ENCODE results near the gene PLAAT5. TPM values are rescaled to one million over a fixed set of nuclear protein-coding genes. Genes with fewer than 3 reads are reported as not detected.

PLAAT5 gene
- total RNA-seq, 1 donor from 2014 or later: 0.10 TPM

GRCh38 chr11:63485777-63486176 lies 5.2 kb downstream of the PLAAT5 start:
- Mint-ChIP-seq H3K4me3 (ENCODE audit: unreplicated experiment) (no peak overlapping the region), H3K4me1 (ENCODE audit: low read depth) (peaks cover 7% of the 10 kb centered on the region), H3K36me3 (ENCODE audit: low read depth) (peaks cover 13% of the 10 kb centered on the region), H3K27ac (ENCODE audit: unreplicated experiment) (no peak overlapping the region), H3K27me3 (ENCODE audit: low read depth) (peaks cover 46% of the 10 kb centered on the region), H3K9me3 (ENCODE audit: low read depth) (peaks cover 19% of the 10 kb centered on the region)
- no peak for DNase-seq (ENCODE audit: low spot score)
- TF ChIP-seq, protein P1, sequence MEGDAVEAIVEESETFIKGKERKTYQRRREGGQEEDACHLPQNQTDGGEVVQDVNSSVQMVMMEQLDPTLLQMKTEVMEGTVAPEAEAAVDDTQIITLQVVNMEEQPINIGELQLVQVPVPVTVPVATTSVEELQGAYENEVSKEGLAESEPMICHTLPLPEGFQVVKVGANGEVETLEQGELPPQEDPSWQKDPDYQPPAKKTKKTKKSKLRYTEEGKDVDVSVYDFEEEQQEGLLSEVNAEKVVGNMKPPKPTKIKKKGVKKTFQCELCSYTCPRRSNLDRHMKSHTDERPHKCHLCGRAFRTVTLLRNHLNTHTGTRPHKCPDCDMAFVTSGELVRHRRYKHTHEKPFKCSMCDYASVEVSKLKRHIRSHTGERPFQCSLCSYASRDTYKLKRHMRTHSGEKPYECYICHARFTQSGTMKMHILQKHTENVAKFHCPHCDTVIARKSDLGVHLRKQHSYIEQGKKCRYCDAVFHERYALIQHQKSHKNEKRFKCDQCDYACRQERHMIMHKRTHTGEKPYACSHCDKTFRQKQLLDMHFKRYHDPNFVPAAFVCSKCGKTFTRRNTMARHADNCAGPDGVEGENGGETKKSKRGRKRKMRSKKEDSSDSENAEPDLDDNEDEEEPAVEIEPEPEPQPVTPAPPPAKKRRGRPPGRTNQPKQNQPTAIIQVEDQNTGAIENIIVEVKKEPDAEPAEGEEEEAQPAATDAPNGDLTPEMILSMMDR (IDR thresholded peaks at IDR 0.05): no peak

DNA sequence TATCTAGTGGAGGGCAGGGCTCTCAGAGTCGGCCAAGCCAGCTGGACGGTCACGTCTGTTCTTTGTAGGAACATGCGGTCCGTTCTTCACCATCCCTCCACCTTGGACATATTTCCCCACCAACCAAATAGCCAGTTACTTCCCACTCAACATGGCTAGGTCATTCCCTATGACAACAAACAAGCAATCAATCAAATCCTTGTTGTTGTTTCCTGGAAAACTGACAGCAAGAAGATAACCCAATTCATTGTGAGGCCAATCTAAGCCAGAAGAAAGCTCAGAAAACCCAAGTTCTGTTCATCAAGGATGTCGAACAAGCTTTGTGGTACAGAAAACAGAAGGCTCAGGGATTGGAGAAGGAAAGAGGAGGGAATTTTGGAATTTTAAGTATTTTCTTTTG lies 10.9 kb downstream of the PLAAT5 start:
- H3K9me3 Mint-ChIP-seq (ENCODE audit: low read depth): peaks cover 24% of the 10 kb centered on the region
- H3K27ac Mint-ChIP-seq (ENCODE audit: unreplicated experiment): no peak overlapping the region
- peaks cover 11% of the 10 kb centered on the region for H3K36me3 Mint-ChIP-seq (ENCODE audit: low read depth)
- TF ChIP-seq, protein P1 (IDR thresholded peaks at IDR 0.05): no peak
- no peak overlapping the region for H3K4me3 Mint-ChIP-seq (ENCODE audit: unreplicated experiment)
- no peaks in the 10 kb centered on the region for H3K4me1 Mint-ChIP-seq (ENCODE audit: low read depth)
- no peak for DNase-seq (ENCODE audit: low spot score)
- peaks cover 32% of the 10 kb centered on the region for H3K27me3 Mint-ChIP-seq (ENCODE audit: low read depth)

DNA sequence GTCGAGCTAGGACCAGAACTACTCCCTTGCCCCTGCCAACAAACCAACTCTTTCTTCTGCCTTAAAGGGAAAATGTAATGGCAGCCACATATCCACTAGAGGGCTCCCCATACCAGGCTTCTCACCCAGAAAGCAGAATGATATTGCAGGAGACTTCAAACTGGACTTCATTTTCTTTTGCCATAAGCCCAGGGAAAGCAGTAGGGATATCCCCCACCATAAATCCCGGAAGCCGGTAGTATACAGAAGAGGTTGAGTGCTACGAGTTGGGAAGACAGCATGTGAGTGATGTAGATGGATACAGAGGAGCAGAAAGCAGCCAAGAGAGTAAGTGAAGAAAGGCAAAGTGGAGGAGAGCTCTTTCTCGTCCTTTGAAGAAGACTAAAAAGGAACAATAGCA lies 12.1 kb downstream of the PLAAT5 start:
- H3K27me3 Mint-ChIP-seq (ENCODE audit: low read depth): peaks cover 25% of the 10 kb centered on the region
- H3K4me3 Mint-ChIP-seq (ENCODE audit: unreplicated experiment): no peak overlapping the region
- peaks cover 6% of the 10 kb centered on the region for H3K36me3 Mint-ChIP-seq (ENCODE audit: low read depth)
- no peak overlapping the region for H3K27ac Mint-ChIP-seq (ENCODE audit: unreplicated experiment)
- no peak for DNase-seq (ENCODE audit: low spot score)
- H3K9me3 Mint-ChIP-seq (ENCODE audit: low read depth): peaks cover 21% of the 10 kb centered on the region
- H3K4me1 Mint-ChIP-seq (ENCODE audit: low read depth): no peaks in the 10 kb centered on the region
- TF ChIP-seq, protein P1 (IDR thresholded peaks at IDR 0.05): peak; percentile 94

DNA sequence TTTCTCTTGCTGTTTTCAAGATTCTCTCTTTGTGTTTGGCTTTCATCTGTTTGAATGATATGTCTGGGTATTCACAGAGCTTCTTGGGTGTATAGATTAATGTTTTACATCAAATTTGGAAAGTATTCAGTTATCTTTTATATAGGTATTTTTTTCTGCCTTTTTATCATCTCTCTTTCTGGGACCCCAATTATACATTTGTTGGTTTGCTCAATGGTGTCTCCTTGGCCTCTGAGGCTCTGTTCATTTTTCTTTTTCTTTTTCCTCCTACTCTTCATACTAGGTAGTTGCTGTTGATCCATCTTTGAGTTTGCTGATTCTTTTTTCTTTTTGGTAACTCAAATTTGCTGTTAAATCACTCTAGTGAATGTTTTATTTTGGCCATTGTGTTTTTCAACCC lies 14.3 kb downstream of the PLAAT5 start:
- no peak overlapping the region for H3K27ac Mint-ChIP-seq (ENCODE audit: unreplicated experiment)
- no peak overlapping the region for H3K4me3 Mint-ChIP-seq (ENCODE audit: unreplicated experiment)
- TF ChIP-seq, protein P1 (IDR thresholded peaks at IDR 0.05): no peak
- H3K4me1 Mint-ChIP-seq (ENCODE audit: low read depth): no peaks in the 10 kb centered on the region
- H3K9me3 Mint-ChIP-seq (ENCODE audit: low read depth): peaks cover 17% of the 10 kb centered on the region
- peaks cover 10% of the 10 kb centered on the region for H3K27me3 Mint-ChIP-seq (ENCODE audit: low read depth)
- peaks cover 4% of the 10 kb centered on the region for H3K36me3 Mint-ChIP-seq (ENCODE audit: low read depth)
- DNase-seq (ENCODE audit: low spot score): no peak

DNA sequence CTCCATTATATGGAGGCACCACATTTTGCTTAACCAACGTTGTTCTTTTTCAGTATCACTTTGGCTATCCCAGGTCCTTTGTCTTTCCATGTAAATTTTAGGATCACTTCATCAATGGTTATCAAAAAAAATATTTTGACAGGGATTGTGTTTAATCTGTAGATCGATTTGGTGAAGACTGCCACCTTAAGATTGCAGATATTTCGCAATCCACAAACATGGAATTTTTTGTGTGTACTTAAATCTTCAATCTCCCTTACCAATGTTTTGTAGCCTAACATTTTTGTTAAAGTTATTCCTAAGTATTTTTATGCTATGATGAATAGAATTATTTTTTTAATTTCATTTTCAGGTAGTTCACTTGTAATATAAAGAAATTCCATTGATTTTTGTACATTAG lies 18.6 kb downstream of the PLAAT5 start:
- no peak overlapping the region for H3K4me3 Mint-ChIP-seq (ENCODE audit: unreplicated experiment)
- no peaks in the 10 kb centered on the region for H3K4me1 Mint-ChIP-seq (ENCODE audit: low read depth)
- peaks cover 23% of the 10 kb centered on the region for H3K27me3 Mint-ChIP-seq (ENCODE audit: low read depth)
- H3K27ac Mint-ChIP-seq (ENCODE audit: unreplicated experiment): no peak overlapping the region
- peaks cover 6% of the 10 kb centered on the region for H3K36me3 Mint-ChIP-seq (ENCODE audit: low read depth)
- no peak for DNase-seq (ENCODE audit: low spot score)
- TF ChIP-seq, protein P1 (IDR thresholded peaks at IDR 0.05): no peak
- peaks cover 28% of the 10 kb centered on the region for H3K9me3 Mint-ChIP-seq (ENCODE audit: low read depth)
